AG10803 (cell line): ENCODE data around the gene TNFRSF4.

Experiments used
- DNase-seq: peaks from one replicate; pipeline ENCODE4 v3.0.0; 2010; ENCODE audit warnings: low read depth
- H3K4me3 ChIP-seq: 2 replicates; pipeline ENCODE4 v1.5.1; 2011; ENCODE audit warnings: mild to moderate bottlenecking, low read length, control low read depth
- CTCF ChIP-seq: conservative IDR thresholded peaks from 2 replicates; pipeline ENCODE4 v1.5.1; 2011; ENCODE audit warnings: mild to moderate bottlenecking, low read length, control low read depth, inconsistent platforms

The TNFRSF4 gene

GRCh38 chr1:1171161-1171545 is 42.8 kb downstream of the TNFRSF4 start:
- no peak for DNase-seq
- H3K4me3 ChIP-seq, result no peak overlapping the region
- no peak for TF ChIP-seq CTCF

GRCh38 chr1:1170215-1171091 is 43.5 kb downstream of the TNFRSF4 start:
- no peak overlapping the region for H3K4me3 ChIP-seq
- no peak for TF ChIP-seq CTCF
- DNase-seq, result no peak

GRCh38 chr1:1169429-1170214 is 44.3 kb downstream of the TNFRSF4 start:
- DNase-seq, result no peak
- TF ChIP-seq CTCF, result no peak
- H3K4me3 ChIP-seq, result no peak overlapping the region

GRCh38 chr1:1168451-1169411 is 45.2 kb downstream of the TNFRSF4 start:
- no peak overlapping the region for H3K4me3 ChIP-seq
- no peak for TF ChIP-seq CTCF
- DNase-seq, result no peak

GRCh38 chr1:1167841-1168450 is 46.0 kb downstream of the TNFRSF4 start:
- TF ChIP-seq CTCF, result no peak
- no peak for DNase-seq
- H3K4me3 ChIP-seq, result no peak overlapping the region

- no peak overlapping the region for H3K4me3 ChIP-seq
- no peak for TF ChIP-seq CTCF
- DNase-seq, result no peak
Observed at GRCh38 chr1:1167398-1167821, 46.5 kb downstream of the TNFRSF4 start.
